ENCODE results near the gene FBXL7. TPM values are rescaled to one million over a fixed set of nuclear protein-coding genes. Genes with fewer than 3 reads are reported as not detected.

The FBXL7 gene
- total RNA-seq, 2 experiments from 2014 or later: not detected

DNA sequence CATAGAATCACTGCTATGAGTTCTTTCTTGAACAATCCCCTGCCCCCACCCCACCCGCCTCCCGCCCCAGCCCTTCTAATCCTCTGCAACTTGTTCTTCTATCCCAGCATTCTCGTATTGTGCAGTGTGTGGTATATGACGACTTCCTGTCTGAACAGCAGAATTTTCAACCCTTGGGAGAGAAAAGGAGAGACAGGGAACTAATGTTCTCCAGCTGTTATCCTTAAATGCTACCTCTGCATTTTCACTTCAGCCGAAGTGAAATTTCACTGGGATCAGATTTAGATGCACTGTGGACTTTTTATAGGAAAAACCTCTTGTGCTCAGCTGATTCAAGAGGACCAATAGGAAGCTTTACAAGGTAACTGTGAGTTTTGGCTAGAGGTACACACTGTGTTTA is 2.2 kb downstream of the FBXL7 start:
- Histone ChIP-seq H3K9me3 (ENCODE audit: low read length) (no peaks in the 10 kb centered on the region), H3K4me1 (ENCODE audit: insufficient read depth, low read length, poor library complexity, severe bottlenecking) (no peaks in the 10 kb centered on the region), H3K4me2 (ENCODE audit: low read length) (no peak overlapping the region), H3K36me3 (ENCODE audit: insufficient read depth, low read length) (no peaks in the 10 kb centered on the region), H4K20me1 (ENCODE audit: insufficient read depth, low read length) (no peaks in the 10 kb centered on the region), H3K9me2 (ENCODE audit: insufficient read depth, low read length) (no peaks in the 10 kb centered on the region), H3K4me3 (ENCODE audit: low read depth, low read length, poor library complexity, severe bottlenecking) (no peak overlapping the region), H3K27ac (ENCODE audit: low read depth, low read length, poor library complexity, severe bottlenecking) (no peak overlapping the region), H2AFZ (ENCODE audit: low read length) (no peak overlapping the region), H3K79me2 (ENCODE audit: insufficient read depth, low read depth, low read length) (no peaks in the 10 kb centered on the region)
- ChIA-PET CTCF (ENCODE audit: unreplicated experiment) (no interaction called here), POLR2A (no interaction called here)
- no peak for DNase-seq (ENCODE audit: low spot score)
- TF ChIP-seq, protein P1, sequence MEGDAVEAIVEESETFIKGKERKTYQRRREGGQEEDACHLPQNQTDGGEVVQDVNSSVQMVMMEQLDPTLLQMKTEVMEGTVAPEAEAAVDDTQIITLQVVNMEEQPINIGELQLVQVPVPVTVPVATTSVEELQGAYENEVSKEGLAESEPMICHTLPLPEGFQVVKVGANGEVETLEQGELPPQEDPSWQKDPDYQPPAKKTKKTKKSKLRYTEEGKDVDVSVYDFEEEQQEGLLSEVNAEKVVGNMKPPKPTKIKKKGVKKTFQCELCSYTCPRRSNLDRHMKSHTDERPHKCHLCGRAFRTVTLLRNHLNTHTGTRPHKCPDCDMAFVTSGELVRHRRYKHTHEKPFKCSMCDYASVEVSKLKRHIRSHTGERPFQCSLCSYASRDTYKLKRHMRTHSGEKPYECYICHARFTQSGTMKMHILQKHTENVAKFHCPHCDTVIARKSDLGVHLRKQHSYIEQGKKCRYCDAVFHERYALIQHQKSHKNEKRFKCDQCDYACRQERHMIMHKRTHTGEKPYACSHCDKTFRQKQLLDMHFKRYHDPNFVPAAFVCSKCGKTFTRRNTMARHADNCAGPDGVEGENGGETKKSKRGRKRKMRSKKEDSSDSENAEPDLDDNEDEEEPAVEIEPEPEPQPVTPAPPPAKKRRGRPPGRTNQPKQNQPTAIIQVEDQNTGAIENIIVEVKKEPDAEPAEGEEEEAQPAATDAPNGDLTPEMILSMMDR (conservative IDR thresholded peaks at IDR 0.05; ENCODE audit: low read length): no peak
- no peak for TF ChIP-seq EZH2phosphoT487 (IDR thresholded peaks at IDR 0.05; ENCODE audit: borderline replicate concordance, low read depth, low read length)
- no TSS peak for BruUV-seq (replicated peaks)
- intact Hi-C loops (cut with micrococcal nuclease; ENCODE audit: unreplicated experiment): no loop called here

DNA sequence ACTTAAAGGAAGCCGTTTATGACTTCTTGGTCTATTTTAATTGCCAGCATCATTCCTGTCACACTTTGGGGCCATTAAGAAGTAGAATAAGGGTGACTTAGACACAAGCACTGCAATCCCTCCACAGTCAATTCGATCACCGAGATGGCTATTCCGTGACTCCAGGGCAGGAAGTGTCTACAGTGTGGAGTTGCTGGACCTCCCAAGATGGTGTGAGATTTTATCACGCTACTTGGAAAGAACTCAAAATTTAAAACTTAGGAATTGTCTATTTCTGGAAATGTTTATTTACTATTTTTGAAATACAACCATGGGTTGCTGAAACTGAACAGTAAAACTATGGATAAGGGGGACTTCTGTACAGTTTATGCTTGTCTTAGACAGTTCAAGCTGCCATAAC is 6.2 kb downstream of the FBXL7 start:
- no TSS peak for BruUV-seq (replicated peaks)
- no peak overlapping the region for H2AFZ ChIP-seq (ENCODE audit: low read length)
- H3K36me3 ChIP-seq (ENCODE audit: insufficient read depth, low read length): no peaks in the 10 kb centered on the region
- H3K4me1 ChIP-seq (ENCODE audit: insufficient read depth, low read length, poor library complexity, severe bottlenecking): no peaks in the 10 kb centered on the region
- no peaks in the 10 kb centered on the region for H3K79me2 ChIP-seq (ENCODE audit: insufficient read depth, low read depth, low read length)
- intact Hi-C loops (cut with micrococcal nuclease; ENCODE audit: unreplicated experiment): no loop called here
- H3K4me3 ChIP-seq (ENCODE audit: low read depth, low read length, poor library complexity, severe bottlenecking): no peak overlapping the region
- ChIA-PET POLR2A (interaction anchor here (0.7 kb wide), 1 partner anchor 1926 kb away, joined by 3 read pairs; no protein-coding TSS in a partner anchor), CTCF (ENCODE audit: unreplicated experiment) (no interaction called here)
- H4K20me1 ChIP-seq (ENCODE audit: insufficient read depth, low read length): no peaks in the 10 kb centered on the region
- H3K9me2 ChIP-seq (ENCODE audit: insufficient read depth, low read length): no peaks in the 10 kb centered on the region
- no peak for TF ChIP-seq EZH2phosphoT487 (IDR thresholded peaks at IDR 0.05; ENCODE audit: borderline replicate concordance, low read depth, low read length)
- TF ChIP-seq, protein P1 (conservative IDR thresholded peaks at IDR 0.05; ENCODE audit: low read length): no peak
- DNase-seq (ENCODE audit: low spot score): no peak
- no peak overlapping the region for H3K4me2 ChIP-seq (ENCODE audit: low read length)
- no peaks in the 10 kb centered on the region for H3K9me3 ChIP-seq (ENCODE audit: low read length)
- no peak overlapping the region for H3K27ac ChIP-seq (ENCODE audit: low read depth, low read length, poor library complexity, severe bottlenecking)

DNA sequence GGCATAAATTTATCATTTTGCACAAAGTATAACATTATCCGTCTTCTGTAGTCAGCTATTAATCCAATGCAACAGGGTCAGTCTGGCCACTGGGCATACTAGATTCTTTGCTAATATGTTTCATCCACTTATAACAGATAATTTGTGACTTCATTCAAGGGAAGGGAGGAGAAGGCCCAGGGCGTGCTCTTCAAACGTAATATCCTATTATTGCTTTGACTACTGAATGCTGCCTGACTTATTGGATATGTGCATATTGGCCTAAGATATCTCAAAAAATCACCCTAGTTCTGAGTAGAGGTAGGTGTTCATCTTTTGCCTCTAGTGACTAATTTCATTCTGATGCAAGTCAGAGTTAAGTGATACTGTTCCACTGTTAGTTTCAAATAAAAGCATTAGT is 6.9 kb downstream of the FBXL7 start:
- BruUV-seq (replicated peaks): no TSS peak

More for the DNA sequence above, 6.9 kb downstream of the FBXL7 start:
- Histone ChIP-seq H3K79me2 (ENCODE audit: insufficient read depth, low read depth, low read length) (no peaks in the 10 kb centered on the region), H2AFZ (ENCODE audit: low read length) (no peak overlapping the region), H3K4me3 (ENCODE audit: low read depth, low read length, poor library complexity, severe bottlenecking) (no peak overlapping the region), H3K4me1 (ENCODE audit: insufficient read depth, low read length, poor library complexity, severe bottlenecking) (no peaks in the 10 kb centered on the region), H3K27ac (ENCODE audit: low read depth, low read length, poor library complexity, severe bottlenecking) (no peak overlapping the region), H3K36me3 (ENCODE audit: insufficient read depth, low read length) (no peaks in the 10 kb centered on the region), H3K9me2 (ENCODE audit: insufficient read depth, low read length) (no peaks in the 10 kb centered on the region), H3K9me3 (ENCODE audit: low read length) (no peaks in the 10 kb centered on the region), H4K20me1 (ENCODE audit: insufficient read depth, low read length) (no peaks in the 10 kb centered on the region), H3K4me2 (ENCODE audit: low read length) (no peak overlapping the region)
- no peak for TF ChIP-seq EZH2phosphoT487 (IDR thresholded peaks at IDR 0.05; ENCODE audit: borderline replicate concordance, low read depth, low read length)
- TF ChIP-seq, protein P1 (conservative IDR thresholded peaks at IDR 0.05; ENCODE audit: low read length): no peak
- intact Hi-C loops (cut with micrococcal nuclease; ENCODE audit: unreplicated experiment): no loop called here
- ChIA-PET POLR2A (no interaction called here), CTCF (ENCODE audit: unreplicated experiment) (no interaction called here)
- DNase-seq (ENCODE audit: low spot score): no peak
